IMR-90 (cell line): Measurements from ENCODE around the gene FAM168A. TPM values are rescaled to one million over a fixed set of nuclear protein-coding genes. Genes with fewer than 3 reads are reported as not detected.

Experiments used
- ATAC-seq: fragments of 200-7000 bp; cut with Tn5 transposase; 2 replicates; pipeline ENCODE4 v1.9.1; 2020; ENCODE audit warnings: low read depth, mild to moderate bottlenecking, moderate library complexity
- BruUV-seq: library from RNA; stranded (reverse); fragments of 400-500 nt; replicated peaks from 2 replicates; lab custom pipeline; 2021; lab: Mats Ljungman, UMichigan
- CTCF ChIA-PET: fragments of 300-600 bp; formaldehyde crosslinking; extraction: SDS; loops from one replicate; lab custom pipeline; 2021; ENCODE audit warnings: antibody characterized with exemption; lab: Yijun Ruan, JAX
- POLR2A ChIA-PET: fragments of 300-600 bp; sonication (Branson Sonifier 250); formaldehyde crosslinking; loops from one replicate; lab custom pipeline; 2022; ENCODE audit warnings: antibody characterized with exemption; ENCODE audit not compliant: unreplicated experiment; lab: Charles Lee
- DNase-seq: peaks from one replicate; pipeline ENCODE4 v3.0.0; 2013
- H2AFZ ChIP-seq: replicated peaks from 2 replicates; pipeline ENCODE3; 2013; ENCODE audit warnings: low read length, mild to moderate bottlenecking; ENCODE audit not compliant: poor library complexity
- H2AK5ac ChIP-seq: 2 replicates; pipeline ENCODE4 v1.6.1; 2013; ENCODE audit warnings: low read depth, low read length, inconsistent platforms
- H2AK9ac ChIP-seq: replicated peaks from 2 replicates; pipeline ENCODE3; 2013; ENCODE audit warnings: mild to moderate bottlenecking, low read depth, low read length, moderate library complexity; ENCODE audit not compliant: poor library complexity
- H2BK120ac ChIP-seq: 2 replicates; pipeline ENCODE4 v1.6.1; 2013; ENCODE audit warnings: low read depth, low read length, inconsistent platforms
- H2BK15ac ChIP-seq: 3 replicates; pipeline ENCODE4 v1.6.1; 2013; ENCODE audit warnings: low read depth, low read length, inconsistent platforms
- H2BK20ac ChIP-seq: 2 replicates; pipeline ENCODE4 v1.6.1; 2013; ENCODE audit warnings: low read depth, mild to moderate bottlenecking, inconsistent platforms, low read length, moderate library complexity
- H2BK5ac ChIP-seq: 2 replicates; pipeline ENCODE4 v1.6.1; 2013; ENCODE audit warnings: mild to moderate bottlenecking, low read depth, low read length, inconsistent platforms; ENCODE audit not compliant: poor library complexity, severe bottlenecking
- H3K14ac ChIP-seq: replicated peaks from 2 replicates; pipeline ENCODE4 v1.6.1; 2013; ENCODE audit warnings: low read depth, low read length, inconsistent platforms
- H3K18ac ChIP-seq: 2 replicates; pipeline ENCODE4 v1.6.1; 2013; ENCODE audit warnings: low read depth, low read length, control low read depth
- H3K23ac ChIP-seq: 2 replicates; pipeline ENCODE4 v1.6.1; 2013; ENCODE audit warnings: low read depth, low read length, inconsistent platforms
- H3K27ac ChIP-seq: 2 replicates; pipeline ENCODE4 v1.5.1; 2013; ENCODE audit warnings: mild to moderate bottlenecking, control low read depth, low read length; ENCODE audit not compliant: insufficient read depth
- H3K27me3 ChIP-seq: 2 replicates; pipeline ENCODE4 v1.6.1; 2013; ENCODE audit warnings: low read length; ENCODE audit not compliant: control insufficient read depth, insufficient read depth
- H3K36me3 ChIP-seq: 2 replicates; pipeline ENCODE4 v1.6.1; 2013; ENCODE audit warnings: low read length, mixed read lengths; ENCODE audit not compliant: control insufficient read depth, insufficient read depth
- H3K4ac ChIP-seq: 2 replicates; pipeline ENCODE4 v1.6.1; 2013; ENCODE audit warnings: low read depth, low read length, inconsistent platforms
- H3K4me1 ChIP-seq: 2 replicates; pipeline ENCODE4 v1.6.1; 2013; ENCODE audit warnings: low read length, mixed read lengths; ENCODE audit not compliant: control insufficient read depth, insufficient read depth
- H3K4me2 ChIP-seq: 2 replicates; pipeline ENCODE4 v1.6.1; 2013; ENCODE audit warnings: low read depth, mild to moderate bottlenecking, control low read depth, low read length, moderate library complexity
- H3K4me3 ChIP-seq: 2 replicates; pipeline ENCODE4 v1.5.1; 2013; ENCODE audit warnings: low read depth, mild to moderate bottlenecking, control low read depth, low read length, moderate library complexity; ENCODE audit not compliant: insufficient read depth
- H3K56ac ChIP-seq: 2 replicates; pipeline ENCODE4 v1.6.1; 2013; ENCODE audit warnings: low read length, inconsistent platforms; ENCODE audit not compliant: insufficient read depth; ENCODE audit errors: extremely low read depth
- H3K79me1 ChIP-seq, 2 experiments: 2 replicates each; pipeline ENCODE4 v1.6.1; 2013; ENCODE audit warnings: low read length in 2 of 2, inconsistent platforms in 1 of 2, low read depth in 1 of 2
- H3K9ac ChIP-seq: 2 replicates; pipeline ENCODE4 v1.6.1; 2013; ENCODE audit warnings: low read depth, low read length, control low read depth
- H3K9me1 ChIP-seq: 2 replicates; pipeline ENCODE4 v1.6.1; 2013; ENCODE audit warnings: low read length, inconsistent platforms; ENCODE audit not compliant: insufficient read depth
- H3K9me3 ChIP-seq: 2 replicates; pipeline ENCODE4 v1.6.1; 2013; ENCODE audit warnings: low read length; ENCODE audit not compliant: control insufficient read depth, insufficient read depth
- H4K20me1 ChIP-seq: 2 replicates; pipeline ENCODE4 v1.6.1; 2013; ENCODE audit warnings: low read length, inconsistent platforms; ENCODE audit not compliant: insufficient read depth
- H4K5ac ChIP-seq: 2 replicates; pipeline ENCODE4 v1.6.1; 2013; ENCODE audit warnings: mild to moderate bottlenecking, low read depth, low read length, control low read depth
- H4K8ac ChIP-seq, 2 experiments: 2 replicates each; pipeline ENCODE4 v1.6.1; 2013; ENCODE audit warnings: low read depth in 2 of 2, low read length in 2 of 2, control low read depth in 1 of 2, inconsistent platforms in 1 of 2
- H4K91ac ChIP-seq: 2 replicates; pipeline ENCODE4 v1.6.1; 2013; ENCODE audit warnings: low read depth, low read length, inconsistent platforms; ENCODE audit not compliant: insufficient read depth
- BHLHE40 ChIP-seq: fragments of 150-350 bp; IDR thresholded peaks from 2 replicates; pipeline ENCODE4 v1.6.1; 2016; ENCODE audit warnings: mild to moderate bottlenecking, low read depth, low read length
- CEBPB ChIP-seq: IDR thresholded peaks from 2 replicates; pipeline ENCODE4 v1.6.1; 2012; ENCODE audit warnings: low read depth, low read length, improper control_type of control experiment
- CHD1 ChIP-seq: IDR thresholded peaks from 2 replicates; pipeline ENCODE4 v1.6.1; 2012; ENCODE audit warnings: low read depth, low read length, improper control_type of control experiment
- FOS ChIP-seq: fragments of 150-350 bp; IDR thresholded peaks from 2 replicates; pipeline ENCODE4 v1.6.1; 2016; ENCODE audit warnings: low read depth, low read length
- MAFK ChIP-seq: IDR thresholded peaks from 2 replicates; pipeline ENCODE4 v1.6.1; 2012; ENCODE audit warnings: low read depth, low read length, improper control_type of control experiment
- MAZ ChIP-seq: IDR thresholded peaks from 2 replicates; pipeline ENCODE4 v1.6.1; 2012; ENCODE audit warnings: low read depth, mild to moderate bottlenecking, low read length, improper control_type of control experiment, moderate library complexity, borderline replicate concordance
- NFE2L2 ChIP-seq: fragments of 150-350 bp; IDR thresholded peaks from 2 replicates; pipeline ENCODE4 v1.6.1; 2016; ENCODE audit warnings: low read depth, mild to moderate bottlenecking, low read length
- POLR2A ChIP-seq: IDR thresholded peaks from 2 replicates; pipeline ENCODE4 v1.6.1; 2012; ENCODE audit warnings: mild to moderate bottlenecking, low read depth, low read length
- RAD21 ChIP-seq: IDR thresholded peaks from 2 replicates; pipeline ENCODE4 v1.6.1; 2012; ENCODE audit warnings: low read length, improper control_type of control experiment
- RCOR1 ChIP-seq: IDR thresholded peaks from 2 replicates; pipeline ENCODE4 v1.6.1; 2012; ENCODE audit warnings: mild to moderate bottlenecking, low read length, improper control_type of control experiment; ENCODE audit not compliant: insufficient replicate concordance
- RFX5 ChIP-seq: IDR thresholded peaks from 2 replicates; pipeline ENCODE4 v1.8.0; 2012; ENCODE audit warnings: low read depth, mild to moderate bottlenecking, low read length, moderate library complexity
- SMC3 ChIP-seq: fragments of 150-350 bp; IDR thresholded peaks from 2 replicates; pipeline ENCODE4 v1.6.1; 2016; ENCODE audit warnings: low read depth, mild to moderate bottlenecking, antibody characterized with exemption, low read length, moderate library complexity
- WGBS, 2 experiments: methylation state at CpG; one replicate each; pipeline versions ENCODE4 v1.1.5 to v1.1.7; 2013; ENCODE audit warnings: missing lambda C conversion rate in 2 of 2; ENCODE audit not compliant: insufficient read length in 1 of 2; ENCODE audit errors: extremely low coverage in 2 of 2; 5-methylcytosine and 5-hydroxymethylcytosine counted together
- dilution Hi-C: fragments of 300-500 bp; cut with HindIII; formaldehyde crosslinking; loops from one replicate; pipeline ENCODE4 v1.14.3; 2018; ENCODE audit warnings: low sequenced_read_pairs; ENCODE audit not compliant: unreplicated experiment
- in situ Hi-C: fragments of 300-500 bp; cut with MboI; formaldehyde crosslinking; loops from 3 replicates; pipeline ENCODE4 v1.14.3; 2019; ENCODE audit warnings: low sequenced_read_pairs, inconsistent platforms, mixed read lengths
- intact Hi-C: fragments of 100-400 bp; cut with micrococcal nuclease; formaldehyde crosslinking; loops from 2 replicates; pipeline ENCODE4 v1.10.0; 2022
- polyA plus RNA-seq, 3 experiments: library from polyadenylated mRNA; depleted of rRNA; stranded (reverse); fragments of >200 nt; gene quantifications; 2 replicates each; pipeline ENCODE4 v1.2.3, GENCODE V29; 2012; ENCODE audit warnings: low replicate concordance in 1 of 3
- total RNA-seq: library from RNA; depleted of rRNA; stranded (reverse); fragments of >200 nt; gene quantifications from 2 replicates; pipeline ENCODE4 v1.2.3, GENCODE V29; 2012
- TF ChIP-seq, protein P1 (sequence below): conservative IDR thresholded peaks from 2 replicates; pipeline ENCODE4 v1.5.1; 2012; ENCODE audit warnings: mild to moderate bottlenecking, low read depth, low read length, improper control_type of control experiment
- TF ChIP-seq, protein P2 (sequence below): fragments of 150-350 bp; IDR thresholded peaks from 2 replicates; pipeline ENCODE4 v1.6.1; 2016; ENCODE audit warnings: low read depth, mild to moderate bottlenecking, low read length, moderate library complexity, borderline replicate concordance
- TF ChIP-seq, protein P3 (sequence below): fragments of 150-350 bp; IDR thresholded peaks from 2 replicates; pipeline ENCODE4 v1.6.1; 2017; ENCODE audit warnings: mild to moderate bottlenecking, antibody characterized with exemption, low read length, low read depth

FAM168A gene
- total and polyA plus RNA-seq, 2 of the 4 experiments (the other 2 are of a cell fraction): 13.1 to 22.8 TPM

DNA sequence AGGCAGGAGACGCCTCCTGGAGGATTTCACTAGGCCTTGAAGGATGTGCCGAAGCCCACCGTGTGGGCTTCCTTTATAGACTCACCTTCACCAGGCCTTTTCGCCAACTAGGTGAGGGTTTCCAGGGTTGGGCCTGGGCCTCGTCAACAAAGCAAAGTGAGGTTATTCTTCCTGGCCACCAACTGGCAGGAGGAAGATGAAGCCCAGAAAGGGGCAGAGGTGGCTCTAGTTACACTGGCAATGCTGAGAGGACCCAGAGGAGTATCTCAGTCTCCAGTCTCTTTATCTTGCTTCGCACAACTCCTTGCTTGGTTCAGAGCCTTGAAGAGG is 222.1 kb downstream of the FAM168A start:
- Histone ChIP-seq H3K9me1 (peaks cover 6% of the 10 kb centered on the region; the same call in 1 of the 2 replicates), H2BK15ac (0 out of 3 replicates have a peak overlapping the region, but pooled peaks have one; percentile 41), H3K23ac (peak overlapping the region; percentile 84; the same call in 1 of the 2 replicates), H4K91ac (peak overlapping the region; percentile 62), H3K14ac (no peak overlapping the region; the same call in 1 of the 2 replicates), H2BK120ac (peak overlapping the region; percentile 72), H2AK9ac (peak overlapping the region; percentile 11), H3K4me2 (no peak overlapping the region), H3K18ac (no peak overlapping the region), H3K9me3 (no peaks in the 10 kb centered on the region), H3K79me1 (peaks cover 15 to 42% of the 10 kb centered on the region in 2 experiments; a peak in 3 of 4 replicates), H4K5ac (peak overlapping the region; percentile 0; the same call in 1 of the 2 replicates), H3K9ac (no peak overlapping the region), H4K20me1 (peaks cover 33% of the 10 kb centered on the region; the same call in 1 of the 2 replicates), H2AK5ac (peak overlapping the region; percentile 77), H3K27ac (no peak overlapping the region), H2BK5ac (no peak overlapping the region), H3K36me3 (no peaks in the 10 kb centered on the region), H2BK20ac (no peak overlapping the region), H3K4ac (peak overlapping the region; percentile 82), H3K4me3 (no peak overlapping the region), H3K27me3 (no peaks in the 10 kb centered on the region), H3K56ac (no peak overlapping the region), H4K8ac (peak overlapping the region; percentile 62 to 96), H2AFZ (peak overlapping the region; percentile 95), H3K4me1 (peaks cover 6% of the 10 kb centered on the region; the same call in 1 of the 2 replicates)
- TF ChIP-seq, protein P1, sequence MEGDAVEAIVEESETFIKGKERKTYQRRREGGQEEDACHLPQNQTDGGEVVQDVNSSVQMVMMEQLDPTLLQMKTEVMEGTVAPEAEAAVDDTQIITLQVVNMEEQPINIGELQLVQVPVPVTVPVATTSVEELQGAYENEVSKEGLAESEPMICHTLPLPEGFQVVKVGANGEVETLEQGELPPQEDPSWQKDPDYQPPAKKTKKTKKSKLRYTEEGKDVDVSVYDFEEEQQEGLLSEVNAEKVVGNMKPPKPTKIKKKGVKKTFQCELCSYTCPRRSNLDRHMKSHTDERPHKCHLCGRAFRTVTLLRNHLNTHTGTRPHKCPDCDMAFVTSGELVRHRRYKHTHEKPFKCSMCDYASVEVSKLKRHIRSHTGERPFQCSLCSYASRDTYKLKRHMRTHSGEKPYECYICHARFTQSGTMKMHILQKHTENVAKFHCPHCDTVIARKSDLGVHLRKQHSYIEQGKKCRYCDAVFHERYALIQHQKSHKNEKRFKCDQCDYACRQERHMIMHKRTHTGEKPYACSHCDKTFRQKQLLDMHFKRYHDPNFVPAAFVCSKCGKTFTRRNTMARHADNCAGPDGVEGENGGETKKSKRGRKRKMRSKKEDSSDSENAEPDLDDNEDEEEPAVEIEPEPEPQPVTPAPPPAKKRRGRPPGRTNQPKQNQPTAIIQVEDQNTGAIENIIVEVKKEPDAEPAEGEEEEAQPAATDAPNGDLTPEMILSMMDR: no peak
- TF ChIP-seq RAD21: no peak
- no peak for TF ChIP-seq MAFK
- no peak for TF ChIP-seq FOS
- TF ChIP-seq, protein P2, sequence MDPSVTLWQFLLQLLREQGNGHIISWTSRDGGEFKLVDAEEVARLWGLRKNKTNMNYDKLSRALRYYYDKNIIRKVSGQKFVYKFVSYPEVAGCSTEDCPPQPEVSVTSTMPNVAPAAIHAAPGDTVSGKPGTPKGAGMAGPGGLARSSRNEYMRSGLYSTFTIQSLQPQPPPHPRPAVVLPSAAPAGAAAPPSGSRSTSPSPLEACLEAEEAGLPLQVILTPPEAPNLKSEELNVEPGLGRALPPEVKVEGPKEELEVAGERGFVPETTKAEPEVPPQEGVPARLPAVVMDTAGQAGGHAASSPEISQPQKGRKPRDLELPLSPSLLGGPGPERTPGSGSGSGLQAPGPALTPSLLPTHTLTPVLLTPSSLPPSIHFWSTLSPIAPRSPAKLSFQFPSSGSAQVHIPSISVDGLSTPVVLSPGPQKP: no peak
- TF ChIP-seq RFX5: no peak
- TF ChIP-seq SMC3: no peak
- TF ChIP-seq, protein P3, sequence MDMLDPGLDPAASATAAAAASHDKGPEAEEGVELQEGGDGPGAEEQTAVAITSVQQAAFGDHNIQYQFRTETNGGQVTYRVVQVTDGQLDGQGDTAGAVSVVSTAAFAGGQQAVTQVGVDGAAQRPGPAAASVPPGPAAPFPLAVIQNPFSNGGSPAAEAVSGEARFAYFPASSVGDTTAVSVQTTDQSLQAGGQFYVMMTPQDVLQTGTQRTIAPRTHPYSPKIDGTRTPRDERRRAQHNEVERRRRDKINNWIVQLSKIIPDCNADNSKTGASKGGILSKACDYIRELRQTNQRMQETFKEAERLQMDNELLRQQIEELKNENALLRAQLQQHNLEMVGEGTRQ: no peak
- TF ChIP-seq POLR2A: no peak
- no peak for TF ChIP-seq CEBPB
- TF ChIP-seq CHD1: no peak
- TF ChIP-seq BHLHE40: no peak
- TF ChIP-seq RCOR1: no peak
- no peak for TF ChIP-seq MAZ
- no peak for TF ChIP-seq NFE2L2
- DNase-seq (no peak), ATAC-seq (no peak)
- 50% methylated on average over 2 of the region's 6 CpGs; no CpG with 5 or more reads in 1 of the 2 experiments for WGBS, 2 experiments
- BruUV-seq: no TSS peak
- dilution Hi-C loops (no loop called here), intact Hi-C loops (loop anchor here (5.0 kb wide), 1 partner anchor 68 kb away; the partner anchor contains the start of gene ARHGEF17), in situ Hi-C loops (no loop called here)
- ChIA-PET CTCF (interaction anchor here (1.6 kb wide), 1 partner anchor 18 kb away, joined by 5 read pairs; no protein-coding TSS in a partner anchor), POLR2A (no interaction called here)
